Measurements from ENCODE around the gene KCNQ2.

Gene KCNQ2

GRCh38 chr20:63403403-63404105, 68.9 kb downstream of the KCNQ2 start:
- DNase-seq (ENCODE audit: low read depth): no peak

DNA sequence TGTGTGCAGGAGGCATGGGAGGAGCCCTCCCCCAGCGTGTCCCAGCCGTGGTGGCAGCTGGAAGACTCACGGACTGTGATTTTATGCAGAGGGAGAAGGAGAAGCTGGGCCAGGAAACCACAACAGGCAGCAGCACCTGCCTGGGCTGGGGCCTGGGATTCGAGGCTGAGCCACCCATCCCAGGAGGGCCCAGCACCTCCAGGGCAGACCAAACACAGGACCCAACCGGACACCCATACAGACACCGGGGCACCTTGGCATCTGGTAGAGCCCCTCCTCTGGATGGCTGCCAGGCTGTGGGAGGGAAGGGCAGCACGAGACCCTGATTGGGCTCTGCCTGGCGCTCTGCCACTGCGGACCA, 69.6 kb downstream of the KCNQ2 start:
- no peak for DNase-seq (ENCODE audit: low read depth)

DNA sequence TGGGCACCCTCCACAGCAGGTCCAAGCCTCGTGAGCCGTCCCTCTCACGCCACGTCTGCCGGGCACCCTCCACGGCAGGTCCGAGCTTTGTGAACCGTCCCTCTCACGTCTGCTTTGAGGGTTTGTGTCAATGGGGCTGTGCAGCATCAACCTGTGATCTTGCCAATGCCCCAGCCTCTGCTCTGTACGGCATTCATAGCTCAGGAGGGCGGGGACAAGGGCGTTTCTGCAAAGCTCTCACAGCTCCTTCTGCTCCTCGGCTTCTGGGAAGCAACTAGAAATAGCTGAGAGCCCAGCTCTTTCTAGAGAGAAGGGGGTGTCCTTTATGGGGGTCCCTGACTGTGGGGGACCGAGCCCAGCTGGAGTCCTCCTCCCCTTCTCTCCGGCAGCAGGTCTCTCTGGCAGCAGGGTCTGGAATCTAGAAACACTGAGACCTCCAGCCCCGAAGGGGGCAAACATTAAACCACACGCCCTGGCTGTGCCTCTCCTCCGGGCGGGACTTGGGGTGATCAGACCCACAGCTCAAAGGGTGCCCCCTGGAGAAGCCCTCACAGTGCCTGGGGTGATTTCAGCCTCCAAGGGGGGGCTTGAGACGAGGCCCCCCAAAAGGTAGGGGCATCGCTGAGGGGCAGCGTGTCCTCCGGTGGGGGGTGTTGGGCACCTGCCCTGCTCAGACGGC, 70.1 kb downstream of the KCNQ2 start:
- no peak for DNase-seq (ENCODE audit: low read depth)

DNA sequence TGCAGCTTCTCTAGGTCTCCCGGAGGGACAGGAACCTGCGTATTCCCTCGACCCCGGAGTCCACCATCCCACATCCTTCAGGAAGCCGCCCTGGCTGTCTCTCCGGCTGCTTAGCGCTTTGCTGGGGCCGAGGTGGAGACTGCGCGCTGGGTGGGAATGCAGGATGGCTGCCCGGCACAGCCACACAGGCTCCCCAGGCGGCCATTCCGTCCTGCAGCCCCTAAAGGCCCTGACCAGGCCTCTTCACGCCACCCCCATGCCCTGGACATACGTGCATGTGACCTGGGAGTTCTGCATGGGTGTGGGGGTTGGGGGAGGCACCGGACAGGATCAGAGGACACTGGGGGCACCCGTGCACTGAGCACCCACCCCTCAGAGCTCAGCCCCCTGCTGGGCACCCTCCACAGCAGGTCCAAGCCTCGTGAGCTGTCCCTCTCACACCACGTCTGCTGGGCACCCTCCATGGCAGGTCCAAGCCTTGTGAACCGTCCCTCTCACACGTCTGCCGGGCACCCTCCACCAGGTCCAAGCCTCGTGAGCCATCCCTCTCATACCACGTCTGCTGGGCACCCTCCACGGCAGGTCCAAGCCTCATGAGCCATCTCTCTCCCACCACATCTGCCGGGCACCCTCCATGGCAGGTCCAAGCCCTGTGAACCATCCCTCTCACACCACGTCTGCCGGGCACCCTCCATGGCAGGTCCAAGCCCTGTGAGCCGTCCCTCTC, 70.9 kb downstream of the KCNQ2 start:
- no peak for DNase-seq (ENCODE audit: low read depth)

GRCh38 chr20:63400486-63401210, 71.8 kb downstream of the KCNQ2 start:
- DNase-seq (ENCODE audit: low read depth): no peak

DNA sequence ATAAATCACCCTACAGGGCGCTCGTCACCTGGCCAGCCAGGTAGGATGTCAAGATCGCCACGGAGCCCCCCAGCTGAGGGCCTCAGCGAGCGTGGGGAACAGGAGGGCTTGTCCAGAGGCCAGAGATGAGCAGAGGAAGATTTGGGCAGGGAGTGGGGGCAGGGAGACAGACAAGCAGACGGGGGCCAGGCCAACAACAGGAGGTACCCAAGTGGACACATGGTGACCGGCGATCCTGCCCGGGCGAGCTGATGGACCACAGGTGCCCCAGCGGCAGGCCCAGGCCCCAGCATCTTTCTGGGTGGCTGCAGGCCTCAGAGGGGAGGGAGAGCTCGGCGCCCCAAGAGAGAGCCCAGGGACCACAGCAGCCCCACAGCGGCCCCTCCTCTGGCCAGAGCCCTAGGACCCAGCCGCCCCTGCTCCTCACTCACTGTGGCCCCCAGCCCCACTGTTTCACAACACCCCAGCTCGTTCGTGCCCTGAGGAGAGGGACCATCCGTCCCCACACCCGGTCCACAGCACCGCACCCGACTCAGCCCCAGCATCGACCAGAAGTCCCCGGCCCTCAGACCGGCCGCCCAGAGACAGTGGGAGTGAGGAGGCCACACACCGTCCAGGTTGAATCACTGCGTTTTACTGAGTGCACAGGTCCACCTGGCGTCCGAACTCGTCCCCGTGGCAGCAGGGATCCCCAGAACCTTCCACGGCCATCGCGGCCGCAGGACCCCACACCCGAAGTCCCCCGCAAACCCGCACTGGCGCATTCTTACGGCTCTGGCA, 72.7 kb downstream of the KCNQ2 start:
- no peak for DNase-seq (ENCODE audit: low read depth)

DNA sequence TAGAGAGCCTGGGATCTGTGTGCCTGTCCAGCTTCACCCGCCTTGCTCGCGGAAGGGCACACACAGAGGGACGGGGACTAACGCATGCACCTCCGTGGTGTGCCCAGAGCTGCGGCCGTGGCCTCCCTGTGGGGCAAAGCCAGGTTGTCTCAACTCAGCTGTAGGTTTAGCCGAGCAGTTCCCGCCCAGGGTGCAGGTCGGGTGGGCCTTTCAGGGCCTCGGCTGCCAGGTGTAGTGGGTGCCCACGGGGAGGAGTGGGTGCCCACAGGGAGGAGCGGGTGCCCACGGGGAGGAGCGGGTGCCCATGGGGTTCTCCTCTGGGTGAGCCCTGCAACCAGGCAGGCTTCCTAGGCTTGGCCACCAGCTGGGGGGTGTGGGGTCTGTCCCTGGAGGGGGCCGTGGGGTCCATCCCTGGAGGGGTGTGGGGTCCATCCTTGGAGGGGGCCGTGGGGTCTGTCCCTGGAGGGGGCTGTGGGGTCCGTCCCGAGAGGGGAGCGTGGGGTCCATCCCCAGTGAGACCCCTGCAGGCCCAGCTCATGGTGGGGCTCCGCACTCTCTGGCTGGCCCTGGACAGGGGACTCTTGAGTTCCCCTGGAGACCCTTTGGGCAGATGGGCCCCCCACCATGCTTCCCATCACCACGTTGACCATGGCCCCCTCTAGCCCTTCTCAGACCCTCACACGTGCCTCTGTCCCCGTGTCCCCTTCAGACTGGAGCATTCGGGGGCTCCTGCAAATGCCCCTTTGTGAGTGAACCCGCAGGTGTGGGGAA, 73.5 kb downstream of the KCNQ2 start:
- DNase-seq (ENCODE audit: low read depth): no peak

DNA sequence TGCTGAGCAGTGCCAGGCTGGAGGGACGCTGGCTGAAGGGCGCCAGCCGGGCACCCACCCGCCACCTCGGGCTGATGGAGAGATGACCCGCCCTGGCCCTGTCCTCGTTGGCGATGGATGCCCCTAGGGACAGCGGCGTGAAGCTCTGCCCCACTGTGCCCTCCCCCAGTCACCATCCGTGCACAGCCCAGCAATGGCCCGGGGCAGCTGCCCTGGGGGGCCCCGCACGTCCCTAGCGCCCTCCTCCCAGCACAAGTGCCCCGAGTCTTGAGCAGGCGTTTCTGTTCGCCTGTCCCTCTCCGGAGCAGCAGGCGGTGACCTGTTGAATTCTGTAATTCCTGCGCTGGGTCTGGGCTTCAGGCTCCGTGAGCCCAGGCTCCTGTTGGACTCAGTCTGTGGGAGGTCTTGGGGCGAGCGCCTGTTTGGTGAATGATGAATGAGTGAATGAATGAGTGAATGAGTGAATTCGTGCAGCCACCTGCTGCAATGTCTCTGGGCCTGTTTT, 74.5 kb downstream of the KCNQ2 start:
- no peak for DNase-seq (ENCODE audit: low read depth)

GRCh38 chr20:63397155-63397843, 75.2 kb downstream of the KCNQ2 start:
- DNase-seq (ENCODE audit: low read depth): no peak

DNA sequence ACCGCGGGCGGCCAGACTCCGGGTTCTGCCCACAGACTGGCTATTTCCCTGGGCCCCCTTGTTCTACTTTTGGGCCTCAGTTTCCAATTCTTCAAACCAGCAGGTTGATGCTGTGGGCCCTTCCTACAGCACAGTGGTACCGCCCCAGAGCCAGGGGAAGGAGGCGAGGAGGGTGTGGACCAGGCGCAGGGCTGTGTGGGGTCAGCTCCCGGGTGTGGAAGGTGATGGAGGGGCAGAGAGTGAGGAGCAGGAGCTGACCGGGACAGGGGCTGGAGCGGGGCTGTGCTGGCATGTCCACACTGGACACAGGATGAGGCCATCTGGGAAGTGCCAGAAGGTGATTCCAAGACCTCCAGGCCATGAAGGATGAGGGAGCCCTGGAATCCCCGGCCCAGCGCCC, 76.2 kb downstream of the KCNQ2 start:
- DNase-seq (ENCODE audit: low read depth): no peak

GRCh38 chr20:63395723-63396122, 76.7 kb downstream of the KCNQ2 start:
- no peak for DNase-seq (ENCODE audit: low read depth)

- DNase-seq (ENCODE audit: low read depth): no peak
Measured at GRCh38 chr20:63394920-63395455, 77.5 kb downstream of the KCNQ2 start.

DNA sequence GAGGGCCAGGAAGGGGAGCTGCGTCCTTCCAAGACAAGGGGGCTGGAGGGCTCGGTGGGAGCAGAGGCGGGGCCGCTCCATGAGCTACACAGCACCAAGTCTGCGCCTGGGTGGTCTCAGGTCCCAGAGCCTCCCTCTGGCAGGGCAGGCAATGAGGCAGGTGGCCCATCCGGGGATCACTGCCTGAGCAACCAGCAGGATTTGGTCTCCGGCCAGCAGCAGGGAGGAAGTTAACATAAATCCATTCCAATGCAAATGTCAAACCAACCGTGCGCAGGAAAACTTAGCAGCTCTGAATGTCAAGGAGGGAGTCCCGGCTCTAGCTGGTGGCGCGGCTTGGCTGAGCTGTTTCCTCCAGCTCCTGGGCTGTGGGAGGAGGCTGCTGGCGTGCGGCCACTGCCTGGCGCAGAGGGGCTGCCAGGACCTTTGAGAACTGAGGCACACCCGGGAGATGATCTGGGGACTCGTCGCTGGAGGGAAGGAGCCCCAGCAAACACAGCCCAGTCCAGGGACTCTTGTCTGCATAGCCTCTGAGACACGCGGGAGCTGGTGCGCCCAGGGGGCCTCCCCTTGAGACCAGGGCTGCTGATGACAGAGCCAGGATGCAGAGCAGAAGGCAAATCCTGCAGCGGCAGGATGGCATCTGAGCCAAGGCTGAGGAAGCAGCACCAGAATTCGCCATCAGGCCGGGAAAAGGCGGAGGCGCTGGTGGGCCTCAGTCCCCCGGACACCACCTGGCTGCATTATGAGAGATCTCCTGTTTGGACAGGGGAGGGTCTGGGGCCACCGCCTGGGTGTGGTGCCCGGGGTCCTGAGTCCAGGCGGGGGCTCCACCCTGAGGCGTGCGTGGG, 78.2 kb downstream of the KCNQ2 start:
- DNase-seq (ENCODE audit: low read depth): no peak

DNA sequence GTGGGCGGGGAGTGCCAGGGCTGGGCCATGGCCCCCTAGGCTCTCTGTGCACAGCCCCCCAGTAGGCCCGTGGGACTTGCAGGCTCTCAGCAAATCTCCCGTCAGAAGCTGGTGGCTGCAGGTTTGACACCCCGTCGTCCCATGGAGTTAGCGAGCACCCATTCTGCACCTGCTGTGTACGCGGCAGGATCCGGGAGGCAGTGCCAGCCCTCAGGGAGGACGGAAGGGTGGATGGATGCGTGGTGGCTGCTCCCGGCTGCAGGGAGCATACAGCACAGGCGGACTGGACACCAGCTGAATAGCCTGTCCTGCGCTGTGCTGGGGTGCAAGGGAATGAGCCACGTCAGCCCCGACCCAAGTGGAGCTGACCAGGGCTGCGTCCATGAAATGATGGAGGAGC, 78.9 kb downstream of the KCNQ2 start:
- no peak for DNase-seq (ENCODE audit: low read depth)

- no peak for DNase-seq (ENCODE audit: low read depth)
Measured at GRCh38 chr20:63392465-63393365, 79.7 kb downstream of the KCNQ2 start.

- no peak for DNase-seq (ENCODE audit: low read depth)
Measured at GRCh38 chr20:63387917-63388316, 84.5 kb downstream of the KCNQ2 start.

DNA sequence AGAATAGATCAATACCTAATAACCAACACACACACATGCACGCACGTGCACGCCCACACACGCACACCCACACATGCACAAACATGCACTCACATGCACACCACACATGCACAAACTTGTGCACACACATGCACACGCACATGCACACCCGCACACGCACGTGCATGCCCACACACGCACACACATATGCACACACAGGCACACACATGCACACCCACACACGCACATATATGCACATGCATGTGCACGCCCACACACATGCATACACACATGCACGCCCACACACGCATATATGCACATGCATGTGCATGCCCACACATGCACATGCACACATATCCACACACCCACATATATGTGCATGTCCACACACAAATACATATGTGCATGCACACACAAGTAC, 85.1 kb downstream of the KCNQ2 start:
- DNase-seq (ENCODE audit: low read depth): no peak

- DNase-seq (ENCODE audit: low read depth): no peak
Measured at GRCh38 chr20:63386491-63386890, 86.0 kb downstream of the KCNQ2 start.

Measured in stimulated activated CD8-positive, alpha-beta memory T cell treated with anti-CD3 and anti-CD28 coated beads, Interleukin-7, amount 100 ng/mL, for 24 hours (primary cell).